BJ (cell line): ENCODE results near the gene WDR70. TPM values are rescaled to one million over a fixed set of nuclear protein-coding genes. Genes with fewer than 3 reads are reported as not detected.
A peak's percentile ranks its signal among the peaks of the same experiment; 100 is the strongest.

Source experiments
- CTCF ChIA-PET: fragments of 350-600 bp; formaldehyde crosslinking; extraction: SDS; loops from one replicate; lab custom pipeline; 2021; ENCODE audit warnings: antibody characterized with exemption, inconsistent platforms; lab: Yijun Ruan, JAX
- POLR2A ChIA-PET: fragments of 300-600 bp; sonication (Branson Sonifier 250); formaldehyde crosslinking; extraction: SDS; loops from one replicate; lab custom pipeline; 2021; ENCODE audit warnings: antibody characterized with exemption; lab: Charles Lee
- DNase-seq: peaks from one replicate; pipeline ENCODE4 v3.0.0-alpha.2; 2011; ENCODE audit warnings: low read depth
- H3K27me3 ChIP-seq: 2 replicates; pipeline ENCODE4 v1.6.0; 2011; ENCODE audit warnings: low read length; ENCODE audit not compliant: control insufficient read depth, insufficient read depth
- H3K36me3 ChIP-seq: 2 replicates; pipeline ENCODE4 v1.5.1; 2011; ENCODE audit warnings: low read length; ENCODE audit not compliant: control insufficient read depth, insufficient read depth
- H3K4me3 ChIP-seq: 2 replicates; pipeline ENCODE4 v1.5.1; 2011; ENCODE audit warnings: low read depth, mild to moderate bottlenecking, control low read depth, low read length
- polyA plus RNA-seq: library from polyadenylated mRNA; depleted of rRNA; stranded (reverse); fragments of >200 nt; gene quantifications from 2 replicates; pipeline ENCODE4 v1.2.3, GENCODE V29; 2011
- TF ChIP-seq, protein P1 (sequence below): IDR thresholded peaks from 2 replicates; pipeline ENCODE4 v1.5.1; 2011; ENCODE audit warnings: low read depth, mild to moderate bottlenecking, control low read depth, inconsistent platforms, low read length, moderate library complexity; ENCODE audit not compliant: insufficient read depth

The WDR70 gene
- polyA plus RNA-seq, 1 experiment = 14.0 TPM

GRCh38 chr5:37496902-37497445 is 117.9 kb downstream of the WDR70 start:
- ChIA-PET POLR2A (no interaction called here), CTCF (interaction anchor here (0.6 kb wide), 1 partner anchor 128 kb away, joined by 5 read pairs; no protein-coding TSS in a partner anchor)
- Histone ChIP-seq H3K27me3 (no peaks in the 10 kb centered on the region), H3K4me3 (no peak overlapping the region), H3K36me3 (no peaks in the 10 kb centered on the region)
- no peak for DNase-seq
- TF ChIP-seq, protein P1, sequence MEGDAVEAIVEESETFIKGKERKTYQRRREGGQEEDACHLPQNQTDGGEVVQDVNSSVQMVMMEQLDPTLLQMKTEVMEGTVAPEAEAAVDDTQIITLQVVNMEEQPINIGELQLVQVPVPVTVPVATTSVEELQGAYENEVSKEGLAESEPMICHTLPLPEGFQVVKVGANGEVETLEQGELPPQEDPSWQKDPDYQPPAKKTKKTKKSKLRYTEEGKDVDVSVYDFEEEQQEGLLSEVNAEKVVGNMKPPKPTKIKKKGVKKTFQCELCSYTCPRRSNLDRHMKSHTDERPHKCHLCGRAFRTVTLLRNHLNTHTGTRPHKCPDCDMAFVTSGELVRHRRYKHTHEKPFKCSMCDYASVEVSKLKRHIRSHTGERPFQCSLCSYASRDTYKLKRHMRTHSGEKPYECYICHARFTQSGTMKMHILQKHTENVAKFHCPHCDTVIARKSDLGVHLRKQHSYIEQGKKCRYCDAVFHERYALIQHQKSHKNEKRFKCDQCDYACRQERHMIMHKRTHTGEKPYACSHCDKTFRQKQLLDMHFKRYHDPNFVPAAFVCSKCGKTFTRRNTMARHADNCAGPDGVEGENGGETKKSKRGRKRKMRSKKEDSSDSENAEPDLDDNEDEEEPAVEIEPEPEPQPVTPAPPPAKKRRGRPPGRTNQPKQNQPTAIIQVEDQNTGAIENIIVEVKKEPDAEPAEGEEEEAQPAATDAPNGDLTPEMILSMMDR = no peak

DNA sequence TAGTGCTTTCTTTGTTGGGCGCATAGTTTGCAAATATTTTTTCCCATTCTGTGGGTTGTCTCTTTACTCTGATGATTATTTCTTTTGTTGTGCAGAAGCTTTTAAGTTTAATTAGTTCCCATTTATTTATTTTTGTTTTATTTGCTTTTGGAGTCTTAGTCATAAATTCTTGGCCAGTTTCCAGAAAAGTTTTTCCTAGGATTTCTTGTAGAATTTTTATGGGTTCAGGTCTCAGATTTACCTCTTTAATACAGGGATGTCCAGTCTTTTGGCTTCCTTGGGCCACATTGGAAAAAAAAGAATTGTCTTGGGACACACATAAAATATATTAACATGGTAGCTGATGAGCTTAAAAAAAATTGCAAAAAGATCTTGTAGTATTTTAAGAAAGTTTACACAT is 122.0 kb downstream of the WDR70 start:
- ChIA-PET CTCF (no interaction called here), POLR2A (no interaction called here)
- peak; percentile 3 for DNase-seq
- H3K27me3 ChIP-seq = no peaks in the 10 kb centered on the region
- no peak overlapping the region for H3K4me3 ChIP-seq
- no peaks in the 10 kb centered on the region for H3K36me3 ChIP-seq
- TF ChIP-seq, protein P1 = no peak

DNA sequence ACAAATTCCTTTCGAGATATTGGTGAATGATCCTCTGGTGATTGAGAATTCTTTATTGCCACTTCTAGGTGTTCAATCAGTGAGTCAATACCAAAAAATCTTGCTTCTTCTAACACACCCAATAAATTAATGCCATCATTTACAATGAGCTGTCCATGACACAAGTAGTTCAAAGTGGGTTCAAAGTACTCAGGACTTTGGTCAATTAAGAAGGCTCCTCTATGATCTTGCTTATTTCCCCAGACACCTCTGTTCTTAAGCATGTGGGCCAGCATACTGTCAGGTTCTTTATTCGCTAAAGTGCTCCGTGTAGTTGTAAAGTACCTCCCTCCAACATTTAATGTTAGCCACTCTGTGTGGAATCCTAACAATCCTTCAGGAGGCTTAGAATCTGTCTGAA is 127.1 kb downstream of the WDR70 start:
- TF ChIP-seq, protein P1 = no peak
- POLR2A ChIA-PET = no interaction called here
- no peak for DNase-seq
- no peaks in the 10 kb centered on the region for H3K27me3 ChIP-seq
- no peak overlapping the region for H3K4me3 ChIP-seq
- CTCF ChIA-PET = no interaction called here
- H3K36me3 ChIP-seq = no peaks in the 10 kb centered on the region

DNA sequence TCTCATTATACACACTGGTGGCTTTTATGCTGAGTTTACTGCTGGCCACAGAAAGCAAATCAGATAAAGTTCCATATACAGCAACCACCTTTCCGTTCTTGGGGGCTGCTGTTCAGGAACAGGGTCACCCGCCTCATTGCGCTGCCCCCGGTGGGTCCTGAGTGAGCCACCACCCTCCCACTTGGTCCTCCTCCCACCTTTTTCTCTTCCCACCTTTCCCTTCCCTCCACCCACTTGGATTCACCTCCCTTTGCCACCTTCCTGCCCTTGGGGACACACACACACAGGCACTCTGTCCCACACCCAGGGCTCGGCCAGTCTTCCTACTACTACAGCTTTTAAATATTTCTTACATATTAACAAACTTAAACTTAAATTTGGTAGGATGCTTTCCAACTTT is 127.6 kb downstream of the WDR70 start:
- no peak overlapping the region for H3K4me3 ChIP-seq
- DNase-seq = no peak
- POLR2A ChIA-PET = no interaction called here
- no peaks in the 10 kb centered on the region for H3K27me3 ChIP-seq
- CTCF ChIA-PET = no interaction called here
- no peaks in the 10 kb centered on the region for H3K36me3 ChIP-seq
- TF ChIP-seq, protein P1 = no peak

- DNase-seq = no peak
- Histone ChIP-seq H3K36me3 (no peaks in the 10 kb centered on the region), H3K27me3 (no peaks in the 10 kb centered on the region), H3K4me3 (no peak overlapping the region)
- TF ChIP-seq, protein P1 = no peak
- POLR2A ChIA-PET = no interaction called here
- CTCF ChIA-PET = no interaction called here
These were observed 132.5 kb downstream of the WDR70 start for GRCh38 chr5:37511646-37512045.
